K562 (cell line): ENCODE data around the gene ORC3. TPM values are rescaled to one million over a fixed set of nuclear protein-coding genes. Genes with fewer than 3 reads are reported as not detected.

Experiments used
- ATAC-seq: fragments of 200-7000 bp; cut with Tn5 transposase; 3 replicates; pipeline ENCODE4 v1.9.1; 2020; ENCODE audit warnings: moderate library complexity
- BruUV-seq: library from RNA; stranded (reverse); fragments of 400-500 nt; replicated peaks from 2 replicates; lab custom pipeline; 2021; lab: Mats Ljungman, UMichigan
- CTCF ChIA-PET: fragments of 300-600 bp; formaldehyde crosslinking; extraction: SDS; loops from one replicate; lab custom pipeline; 2021; ENCODE audit warnings: low intra/inter-chr PET ratio; lab: Yijun Ruan, JAX
- POLR2A ChIA-PET: fragments of 300-600, 350-650 bp; sonication (Branson Sonifier 250); formaldehyde crosslinking; extraction: SDS; loops from one replicate; lab custom pipeline; 2021; ENCODE audit warnings: antibody characterized with exemption, inconsistent platforms; lab: Yijun Ruan, JAX
- DNase-seq, 4 experiments: peaks; one replicate each; pipeline versions ENCODE4 v3.0.0 to v3.0.0-alpha.2; 2011 to 2018; ENCODE audit warnings: low spot score in 3 of 4, mixed read lengths in 3 of 4; ENCODE audit errors: extremely low read depth in 1 of 4
- FAIRE-seq: peaks from 2 replicates; lab custom pipeline; 2011; peaks lifted over from hg19 to GRCh38; lab: Jason Lieb, UNC
- H2AFZ ChIP-seq: 2 replicates; pipeline ENCODE4 v1.6.0; 2011; ENCODE audit warnings: low read depth, low read length, control low read depth, inconsistent platforms
- H3K27ac ChIP-seq: fragments of 200-600 bp; 3 replicates; pipeline ENCODE4 v1.8.0; 2011; ENCODE audit warnings: low read depth, mild to moderate bottlenecking, control low read depth, inconsistent platforms, low read length, moderate library complexity, mixed read lengths; ENCODE audit errors: extremely low read depth
- H3K27me3 ChIP-seq, 2 experiments: fragments of 300-600 bp in 1 of 2; 2 replicates in 1 of 2; 3 replicates in 1 of 2; pipeline versions ENCODE4 v1.6.0 to v1.8.0; 2011; ENCODE audit warnings: inconsistent platforms in 2 of 2, low read length in 2 of 2, mild to moderate bottlenecking in 1 of 2, mixed read lengths in 1 of 2, moderate library complexity in 1 of 2; ENCODE audit not compliant: control insufficient read depth in 2 of 2, insufficient read depth in 2 of 2
- H3K36me3 ChIP-seq: fragments of 300-600 bp; 3 replicates; pipeline ENCODE4 v1.8.0; 2011; ENCODE audit warnings: mild to moderate bottlenecking, low read length, inconsistent platforms; ENCODE audit not compliant: control insufficient read depth, insufficient read depth
- H3K4me1 ChIP-seq, 2 experiments: fragments of 200-600 bp in 1 of 2; replicated peaks in 1 of 2; 2 replicates in 1 of 2; 3 replicates in 1 of 2; pipeline versions ENCODE4 v1.5.1 to v1.8.0; 2011; ENCODE audit warnings: inconsistent platforms in 2 of 2, low read length in 2 of 2, mild to moderate bottlenecking in 1 of 2, mixed read lengths in 1 of 2, moderate library complexity in 1 of 2; ENCODE audit not compliant: control insufficient read depth in 2 of 2, insufficient read depth in 2 of 2
- H3K4me2 ChIP-seq: 2 replicates; pipeline ENCODE4 v1.6.1; 2011; ENCODE audit warnings: low read length, control low read depth, inconsistent platforms, mixed read lengths; ENCODE audit not compliant: insufficient read depth
- H3K4me3 ChIP-seq: fragments of 200-600 bp; sonication (generic), shearing (Covaris generic); 2 replicates; pipeline ENCODE4 v1.5.1; 2016; ENCODE audit warnings: control low read depth, inconsistent platforms
- H3K79me2 ChIP-seq: fragments of 200-600 bp; 3 replicates; pipeline ENCODE4 v1.8.0; 2011; ENCODE audit warnings: low read length, inconsistent platforms; ENCODE audit not compliant: control insufficient read depth, insufficient read depth
- H3K9ac ChIP-seq, 2 experiments: 2 replicates each; pipeline versions ENCODE4 v1.6.0 to v1.6.1; 2011; ENCODE audit warnings: low read depth in 2 of 2, low read length in 2 of 2, control low read depth in 1 of 2, inconsistent platforms in 1 of 2, mild to moderate bottlenecking in 1 of 2, mixed read lengths in 1 of 2; ENCODE audit not compliant: insufficient read depth in 1 of 2
- H3K9me1 ChIP-seq: one replicate; pipeline ENCODE4 v1.6.0; 2011; ENCODE audit warnings: inconsistent platforms, mild to moderate bottlenecking, low read length, moderate library complexity; ENCODE audit not compliant: control insufficient read depth, insufficient read depth
- H3K9me3 ChIP-seq: replicated peaks from 2 replicates; pipeline ENCODE4 v1.5.1; 2011; ENCODE audit warnings: low read depth, low read length, inconsistent platforms; ENCODE audit not compliant: control insufficient read depth, insufficient read depth
- H4K20me1 ChIP-seq: replicated peaks from 2 replicates; pipeline ENCODE4 v1.6.1; 2011; ENCODE audit warnings: low read length, inconsistent platforms, mixed read lengths; ENCODE audit not compliant: control insufficient read depth, insufficient read depth
- BHLHE40 ChIP-seq: IDR thresholded peaks from 2 replicates; pipeline ENCODE4 v1.6.1; 2011; ENCODE audit warnings: low read length, improper control_type of control experiment
- POU5F1 ChIP-seq: fragments of 150-350 bp; IDR thresholded peaks from 2 replicates; pipeline ENCODE4 v1.6.1; 2014; ENCODE audit warnings: borderline replicate concordance, low read length, low read depth, mild to moderate bottlenecking; ENCODE audit not compliant: partially characterized antibody
- RBBP5 ChIP-seq: fragments of 200-600 bp; sonication (generic); IDR thresholded peaks from 2 replicates; pipeline ENCODE4 v1.6.1; 2012; ENCODE audit warnings: borderline replicate concordance, mild to moderate bottlenecking, low read length, control low read depth, inconsistent platforms; ENCODE audit not compliant: insufficient read depth, poor library complexity, severe bottlenecking
- ZNF274 ChIP-seq: IDR thresholded peaks from 2 replicates; pipeline ENCODE4 v1.6.1; 2011; ENCODE audit warnings: low read depth, mild to moderate bottlenecking, low read length, moderate library complexity, borderline replicate concordance
- ZNF282 ChIP-seq: sonication (generic); formaldehyde crosslinking; IDR thresholded peaks from 2 replicates; pipeline ENCODE4 v1.8.1; 2023; ENCODE audit warnings: missing genetic modification reagents
- WGBS: fragments of 100-300 bp; shearing (Covaris generic); methylation state at CpG from one replicate; pipeline ENCODE4 v1.1.6; 2016; ENCODE audit warnings: low coverage, mixed read lengths; ENCODE audit not compliant: insufficient coverage; ENCODE audit errors: missing lambda C conversion rate; 5-methylcytosine and 5-hydroxymethylcytosine counted together
- in situ Hi-C: fragments of 300-500 bp; cut with MboI; formaldehyde crosslinking; loops from 4 replicates; pipeline ENCODE4 v1.15.0; 2018; ENCODE audit warnings: inconsistent platforms, mixed read lengths
- intact Hi-C: fragments of 100-400 bp; cut with micrococcal nuclease; formaldehyde crosslinking; loops from 2 replicates; pipeline ENCODE4 v1.14.2; 2022
- polyA plus RNA-seq, 8 experiments: library from polyadenylated mRNA; depleted of rRNA in 4 of 8; stranded (reverse) in 5 of 8; unstranded in 3 of 8; fragments of >200 nt; fragmentation: Nextera tagmentation in 2 of 8; fragmentation: Illumina TruSeq in 1 of 8; extraction: Ambion mirVana in 2 of 8; extraction: Trizol in 1 of 8; gene quantifications; 2 replicates each; pipeline versions ENCODE4 v1.2.1 to v1.2.3, GENCODE V29; 2011 to 2014; ENCODE audit warnings: inconsistent platforms in 1 of 8, missing spikeins in 1 of 8
- total RNA-seq, 7 experiments: library from RNA; depleted of rRNA in 6 of 7; stranded (reverse); fragments of >200 nt in 6 of 7; fragmentation: Illumina TruSeq in 2 of 7; extraction: Trizol in 2 of 7; gene quantifications; 2 replicates each; pipeline versions ENCODE4 v1.2.1 to v1.2.3, GENCODE V29; 2011 to 2021; ENCODE audit warnings: low replicate concordance in 1 of 7
- TF ChIP-seq, protein P1 (sequence below): fragments of 200-800 bp; sonication (Bioruptor generic); IDR thresholded peaks from 2 replicates; pipeline ENCODE4 v1.6.1; 2017; ENCODE audit warnings: missing genetic modification characterization, missing compliant biosample characterization
- TF ChIP-seq, protein P2 (sequence below): fragments of 450-650 bp; IDR thresholded peaks from 2 replicates; pipeline ENCODE4 v1.6.1; 2017; ENCODE audit warnings: mild to moderate bottlenecking, moderate library complexity
- TF ChIP-seq, protein P3 (sequence below), 2 experiments: fragments of 450-650 bp in 1 of 2; sonication (generic) in 1 of 2; formaldehyde crosslinking in 1 of 2; IDR thresholded peaks in 1 of 2; conservative IDR thresholded peaks in 1 of 2; 2 replicates each; pipeline versions ENCODE4 v1.6.1 to v1.8.1; 2016 to 2023; ENCODE audit warnings: mild to moderate bottlenecking in 2 of 2, moderate library complexity in 2 of 2, inconsistent platforms in 1 of 2, missing genetic modification reagents in 1 of 2

ORC3 gene
- total and polyA plus RNA-seq, 9 of the 15 experiments (the other 6 are each of a cell fraction or from before 2014, with no cell fraction given), result 28.8 to 159 (median 74.8) TPM

DNA sequence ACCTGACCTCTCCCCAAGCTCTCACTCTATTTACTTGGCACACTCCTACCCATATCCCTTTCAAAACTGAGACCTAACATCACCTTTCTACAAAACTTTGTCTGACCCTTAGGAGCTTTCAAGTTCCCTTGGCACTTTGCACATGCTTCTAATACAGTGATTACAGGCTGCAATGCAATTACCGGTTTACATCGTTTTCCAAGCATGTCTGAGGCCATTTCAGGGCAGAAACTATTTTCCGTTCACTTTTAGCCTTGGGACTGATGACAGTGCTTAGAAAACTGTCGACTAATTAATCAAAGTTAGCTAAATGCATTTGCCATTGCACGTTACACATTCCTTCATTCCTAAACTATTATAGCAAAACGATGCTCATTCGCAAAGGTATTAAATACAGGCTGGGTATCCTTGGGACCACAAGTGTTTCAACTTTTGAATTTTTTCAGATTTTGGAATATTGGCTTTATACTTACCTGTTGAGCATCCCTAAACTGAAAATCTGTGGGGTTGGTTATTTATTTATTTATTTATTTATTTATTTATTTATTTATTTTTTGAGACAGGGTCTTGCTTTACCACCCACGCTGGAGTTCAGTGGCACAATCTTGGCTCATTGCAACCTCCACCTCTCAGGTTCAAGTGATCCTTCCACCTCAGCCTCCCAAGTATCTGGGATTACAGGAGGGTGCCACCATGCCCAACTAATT is 3.4 kb upstream of the ORC3 start:
- ATAC-seq, result no peak
- Histone ChIP-seq H3K36me3 (peaks cover 56% of the 10 kb centered on the region), H2AFZ (no peak overlapping the region), H3K9me3 (no peaks in the 10 kb centered on the region), H3K4me2 (no peak overlapping the region), H3K9me1 (no peaks in the 10 kb centered on the region), H3K4me1 (peaks cover 0 to 4% of the 10 kb centered on the region in 2 experiments; a peak in 3 of 5 replicates), H3K9ac (no peak overlapping the region), H3K27ac (no peak overlapping the region), H3K4me3 (no peak overlapping the region), H4K20me1 (peaks cover 11% of the 10 kb centered on the region; the same call in 1 of the 2 replicates), H3K27me3 (no peaks in the 10 kb centered on the region), H3K79me2 (peaks cover 89% of the 10 kb centered on the region)
- intact Hi-C loops, result no loop called here
- TF ChIP-seq BHLHE40 (no peak), RBBP5 (no peak), ZNF282 (CRISPR knock-in tag) (no peak), POU5F1 (no peak), ZNF274 (no peak)
- TF ChIP-seq, protein P1, sequence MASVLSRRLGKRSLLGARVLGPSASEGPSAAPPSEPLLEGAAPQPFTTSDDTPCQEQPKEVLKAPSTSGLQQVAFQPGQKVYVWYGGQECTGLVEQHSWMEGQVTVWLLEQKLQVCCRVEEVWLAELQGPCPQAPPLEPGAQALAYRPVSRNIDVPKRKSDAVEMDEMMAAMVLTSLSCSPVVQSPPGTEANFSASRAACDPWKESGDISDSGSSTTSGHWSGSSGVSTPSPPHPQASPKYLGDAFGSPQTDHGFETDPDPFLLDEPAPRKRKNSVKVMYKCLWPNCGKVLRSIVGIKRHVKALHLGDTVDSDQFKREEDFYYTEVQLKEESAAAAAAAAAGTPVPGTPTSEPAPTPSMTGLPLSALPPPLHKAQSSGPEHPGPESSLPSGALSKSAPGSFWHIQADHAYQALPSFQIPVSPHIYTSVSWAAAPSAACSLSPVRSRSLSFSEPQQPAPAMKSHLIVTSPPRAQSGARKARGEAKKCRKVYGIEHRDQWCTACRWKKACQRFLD, result no peak
- TF ChIP-seq, protein P2, sequence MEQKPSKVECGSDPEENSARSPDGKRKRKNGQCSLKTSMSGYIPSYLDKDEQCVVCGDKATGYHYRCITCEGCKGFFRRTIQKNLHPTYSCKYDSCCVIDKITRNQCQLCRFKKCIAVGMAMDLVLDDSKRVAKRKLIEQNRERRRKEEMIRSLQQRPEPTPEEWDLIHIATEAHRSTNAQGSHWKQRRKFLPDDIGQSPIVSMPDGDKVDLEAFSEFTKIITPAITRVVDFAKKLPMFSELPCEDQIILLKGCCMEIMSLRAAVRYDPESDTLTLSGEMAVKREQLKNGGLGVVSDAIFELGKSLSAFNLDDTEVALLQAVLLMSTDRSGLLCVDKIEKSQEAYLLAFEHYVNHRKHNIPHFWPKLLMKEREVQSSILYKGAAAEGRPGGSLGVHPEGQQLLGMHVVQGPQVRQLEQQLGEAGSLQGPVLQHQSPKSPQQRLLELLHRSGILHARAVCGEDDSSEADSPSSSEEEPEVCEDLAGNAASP, result no peak
- TF ChIP-seq, protein P3, sequence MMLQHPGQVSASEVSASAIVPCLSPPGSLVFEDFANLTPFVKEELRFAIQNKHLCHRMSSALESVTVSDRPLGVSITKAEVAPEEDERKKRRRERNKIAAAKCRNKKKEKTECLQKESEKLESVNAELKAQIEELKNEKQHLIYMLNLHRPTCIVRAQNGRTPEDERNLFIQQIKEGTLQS (IDR thresholded peaks at IDR 0.05), result no peak
- TF ChIP-seq, protein P3 (CRISPR knock-in tag; conservative IDR thresholded peaks at IDR 0.05), result no peak
- no peak for DNase-seq
- CTCF ChIA-PET, result no interaction called here
- WGBS, result 92% methylated on average over 8 of the region's 8 CpGs
- FAIRE-seq, result no peak
- in situ Hi-C loops, result no loop called here
- no TSS peak for BruUV-seq
- POLR2A ChIA-PET, result interaction anchor here (1.2 kb wide), 1 partner anchor 11 kb away, joined by 3 read pairs; no protein-coding TSS in a partner anchor
